Liver (tissue), 3 donors: ENCODE measurements around the gene STUM.

Experiments
- CTCF ChIP-seq: fragments of 150-350 bp; IDR thresholded peaks from 2 replicates; pipeline ENCODE4 v1.5.1; 2017; ENCODE audit warnings: improper control_type of control experiment, low read depth, low read length; ENCODE audit not compliant: missing input control
- EGR1 ChIP-seq, 2 donors: IDR thresholded peaks; 2 replicates each; pipeline ENCODE4 v1.6.1; 2016 to 2018; ENCODE audit warnings: antibody characterized with exemption in 2 of 2, low read depth in 2 of 2
- FOXA2 ChIP-seq: IDR thresholded peaks from 2 replicates; pipeline ENCODE4 v1.6.1; 2016; ENCODE audit warnings: antibody characterized with exemption
- MAX ChIP-seq: IDR thresholded peaks from 2 replicates; pipeline ENCODE4 v1.6.1; 2016; ENCODE audit warnings: antibody characterized with exemption
- RAD21 ChIP-seq, 2 donors: IDR thresholded peaks; 2 replicates each; pipeline ENCODE4 v1.6.1; 2016; ENCODE audit warnings: antibody characterized with exemption in 2 of 2, mild to moderate bottlenecking in 2 of 2
- REST ChIP-seq: IDR thresholded peaks from 2 replicates; pipeline ENCODE4 v1.6.1; 2016; ENCODE audit warnings: antibody characterized with exemption, mild to moderate bottlenecking
- TAF1 ChIP-seq: conservative IDR thresholded peaks from 2 replicates; pipeline ENCODE4 v1.6.1; 2016; ENCODE audit warnings: antibody characterized with exemption, mild to moderate bottlenecking
- YY1 ChIP-seq: IDR thresholded peaks from 2 replicates; pipeline ENCODE4 v1.6.1; 2016; ENCODE audit warnings: antibody characterized with exemption, mild to moderate bottlenecking
- ZBTB33 ChIP-seq: IDR thresholded peaks from 2 replicates; pipeline ENCODE4 v1.6.1; 2016; ENCODE audit warnings: antibody characterized with exemption
- donor health status: healthy.
- donor health status: healthy.

GRCh38 chr1:226557424-226557823 is 8.9 kb downstream of the STUM start:
- TF ChIP-seq RAD21 (IDR thresholded peaks at IDR 0.05) (no peak), MAX (no peak), CTCF (no peak), TAF1 (no peak), ZBTB33 (no peak), YY1 (no peak), REST (no peak), FOXA2 (no peak), EGR1 (IDR thresholded peaks at IDR 0.05; ENCODE audit: low read depth in 2 of 2) (no peak)
